Measurements from ENCODE around the gene C1orf141. TPM values are rescaled to one million over a fixed set of nuclear protein-coding genes. Genes with fewer than 3 reads are reported as not detected.

C1orf141 gene
- total and polyA plus RNA-seq, 2 of the 8 experiments (the other 6 are each of a cell fraction or from before 2014, with no cell fraction given) = not detected

- H3K79me2 ChIP-seq (ENCODE audit: control insufficient read depth in 1 of 2, insufficient read depth in 2 of 2, low read length in 2 of 2) = no peaks in the 10 kb centered on the region; a peak in 1 of 4 replicates
- no peak overlapping the region for H3K23ac ChIP-seq (ENCODE audit: insufficient read length)
- no peak overlapping the region for H3K27ac ChIP-seq (ENCODE audit: low read depth, low read length)
- no peaks in the 10 kb centered on the region for H4K20me1 ChIP-seq (replicated peaks in 1 of 2; ENCODE audit: control insufficient read depth in 1 of 2, insufficient read depth in 2 of 2, low read length in 2 of 2)
- H3K27me3 ChIP-seq (replicated peaks in 1 of 4; ENCODE audit: control insufficient read depth in 3 of 4, extremely low read depth in 1 of 4, insufficient read depth in 3 of 4, low read length in 3 of 4) = no peaks in the 10 kb centered on the region
- no peak overlapping the region for H2BK20ac ChIP-seq (ENCODE audit: low read length)
- H3K4me3 ChIP-seq (ENCODE audit: extremely low read depth in 1 of 4, insufficient read depth in 2 of 4, low read depth in 3 of 4, low read length in 4 of 4) = no peak overlapping the region
- POLR2A ChIA-PET (ENCODE audit: partially characterized antibody) = no interaction called here
- H3K4ac ChIP-seq (replicated peaks; ENCODE audit: insufficient read length, low read depth, low read length) = no peak overlapping the region
- 76% methylated on average over 3 of the region's 3 CpGs; no CpG with 5 or more reads in 1 of the 2 experiments for WGBS, 2 experiments (ENCODE audit: extremely low coverage in 1 of 2, insufficient coverage in 1 of 2, insufficient read length in 1 of 2, insufficient replicate concordance in 2 of 2, low coverage in 1 of 2, low lambda C conversion rate in 2 of 2, missing lambda C conversion rate in 1 of 2)
- FAIRE-seq (no peak), DNase-seq (ENCODE audit: low read depth in 1 of 2, low spot score in 2 of 2) (no peak)
- H3K9me3 ChIP-seq (ENCODE audit: insufficient read depth in 2 of 2, low read depth in 1 of 2, low read length in 1 of 2) = no peaks in the 10 kb centered on the region
- H3K56ac ChIP-seq (replicated peaks; ENCODE audit: insufficient read length, low read depth, low read length) = no peak overlapping the region
- no peaks in the 10 kb centered on the region for H3K36me3 ChIP-seq (ENCODE audit: control insufficient read depth in 2 of 4, insufficient read depth in 4 of 4, low read length in 3 of 4)
- H3K18ac ChIP-seq (ENCODE audit: extremely low read depth, low read length) = no peak overlapping the region
- H3K79me1 ChIP-seq (ENCODE audit: low read depth, low read length) = no peaks in the 10 kb centered on the region
- CTCF ChIA-PET (ENCODE audit: partially characterized antibody) = interaction anchor here (1.1 to 2.6 kb wide), 3 partner anchors 63 to 184 kb away, joined by 3 to 8 read pairs (median 3); no protein-coding TSS in a partner anchor
- no peak overlapping the region for H2BK15ac ChIP-seq (ENCODE audit: low read length)
- H2BK120ac ChIP-seq (replicated peaks; ENCODE audit: low read depth, low read length) = no peak overlapping the region
- no peaks in the 10 kb centered on the region; the same call in 1 of the 2 replicates for H3K23me2 ChIP-seq (ENCODE audit: low read depth, low read length)
- no peak overlapping the region for H2BK12ac ChIP-seq (ENCODE audit: low read depth, low read length)
- no peak overlapping the region for H3K9ac ChIP-seq (replicated peaks in 1 of 4; ENCODE audit: extremely low read depth in 1 of 4, low read depth in 3 of 4, low read length in 3 of 4)
- H2AK5ac ChIP-seq (ENCODE audit: low read depth, low read length) = no peak overlapping the region
- no peak overlapping the region for H2BK5ac ChIP-seq (ENCODE audit: low read depth, low read length)
- H4K91ac ChIP-seq (replicated peaks; ENCODE audit: insufficient read length, low read length) = no peak overlapping the region
- peaks cover 0 to 9% (median 0%) of the 10 kb centered on the region in 4 experiments; a peak in 3 of 7 replicates for H3K4me1 ChIP-seq (replicated peaks in 1 of 4; ENCODE audit: control insufficient read depth in 3 of 4, insufficient read depth in 4 of 4, low read length in 3 of 4)
- H3K4me2 ChIP-seq (ENCODE audit: insufficient read depth in 1 of 2, low read depth in 2 of 2, low read length in 2 of 2) = no peak overlapping the region
- H4K8ac ChIP-seq (ENCODE audit: extremely low read depth, insufficient read depth, low read length) = no peak overlapping the region
- H4K5ac ChIP-seq (ENCODE audit: insufficient read length, low read depth, low read length) = no peak overlapping the region
- H2AFZ ChIP-seq (ENCODE audit: low read length) = no peak overlapping the region
- H3K14ac ChIP-seq (ENCODE audit: insufficient read length) = no peak overlapping the region
- TF ChIP-seq, protein P1, sequence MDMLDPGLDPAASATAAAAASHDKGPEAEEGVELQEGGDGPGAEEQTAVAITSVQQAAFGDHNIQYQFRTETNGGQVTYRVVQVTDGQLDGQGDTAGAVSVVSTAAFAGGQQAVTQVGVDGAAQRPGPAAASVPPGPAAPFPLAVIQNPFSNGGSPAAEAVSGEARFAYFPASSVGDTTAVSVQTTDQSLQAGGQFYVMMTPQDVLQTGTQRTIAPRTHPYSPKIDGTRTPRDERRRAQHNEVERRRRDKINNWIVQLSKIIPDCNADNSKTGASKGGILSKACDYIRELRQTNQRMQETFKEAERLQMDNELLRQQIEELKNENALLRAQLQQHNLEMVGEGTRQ (IDR thresholded peaks at IDR 0.05; ENCODE audit: low read length) = no peak
- TF ChIP-seq BACH1 (IDR thresholded peaks at IDR 0.05; ENCODE audit: low read length) (no peak), RXRA (IDR thresholded peaks at IDR 0.05; ENCODE audit: insufficient read depth, low read depth, low read length) (no peak)
Observed at GRCh38 chr1:67058761-67059160, 76.0 kb downstream of the C1orf141 start.

Measured in H1 (cell line).